HepG2 (cell line): ENCODE results near the gene ZNF764. TPM values are rescaled to one million over a fixed set of nuclear protein-coding genes. Genes with fewer than 3 reads are reported as not detected.

Source experiments
- ATAC-seq: fragments of 200-7000 bp; cut with Tn5 transposase; 3 replicates; pipeline ENCODE4 v1.9.1; 2020; ENCODE audit warnings: mild to moderate bottlenecking, moderate library complexity
- BruUV-seq: library from RNA; stranded (reverse); fragments of 400-500 nt; replicated peaks from 2 replicates; lab custom pipeline; 2021; lab: Mats Ljungman, UMichigan
- CTCF ChIA-PET: fragments of 300-600 bp; formaldehyde crosslinking; extraction: SDS; loops from one replicate; lab custom pipeline; 2021; ENCODE audit warnings: low total read pairs, inconsistent platforms, low intra/inter-chr PET ratio; lab: Yijun Ruan, JAX
- POLR2A ChIA-PET: fragments of 350-600 bp; sonication (Branson Sonifier 250); formaldehyde crosslinking; loops from one replicate; lab custom pipeline; 2020; ENCODE audit warnings: antibody characterized with exemption, inconsistent platforms; lab: Yijun Ruan, JAX
- DNase-seq: peaks from one replicate; pipeline ENCODE4 v3.0.0-alpha.2; 2015; ENCODE audit warnings: low spot score
- FAIRE-seq: peaks from 3 replicates; lab custom pipeline; 2011; peaks lifted over from hg19 to GRCh38; lab: Jason Lieb, UNC
- H2AFZ ChIP-seq: one replicate; pipeline ENCODE4 v1.6.1; 2011; ENCODE audit warnings: low read length, inconsistent platforms
- H3K27ac ChIP-seq: fragments of 300-600 bp; 3 replicates; pipeline ENCODE4 v1.8.0; 2011; ENCODE audit warnings: mixed run types, mild to moderate bottlenecking, mixed read lengths, low read length, inconsistent platforms; ENCODE audit not compliant: insufficient read depth; ENCODE audit errors: extremely low read length
- H3K27me3 ChIP-seq, 2 experiments: fragments of 200-600 bp in 1 of 2; 2 replicates in 1 of 2; 3 replicates in 1 of 2; pipeline versions ENCODE4 v1.6.0 to v1.8.0; 2011; ENCODE audit warnings: low read length in 2 of 2, mild to moderate bottlenecking in 2 of 2, moderate library complexity in 2 of 2, inconsistent platforms in 1 of 2; ENCODE audit not compliant: insufficient read depth in 2 of 2, control insufficient read depth in 1 of 2
- H3K36me3 ChIP-seq, 2 experiments: fragments of 200-600 bp in 1 of 2; replicated peaks in 1 of 2; 2 replicates in 1 of 2; 3 replicates in 1 of 2; pipeline versions ENCODE4 v1.5.1 to v1.8.0; 2011; ENCODE audit warnings: low read length in 2 of 2, inconsistent platforms in 1 of 2; ENCODE audit not compliant: insufficient read depth in 2 of 2, control insufficient read depth in 1 of 2
- H3K4me1 ChIP-seq: 2 replicates; pipeline ENCODE4 v1.5.1; 2012; ENCODE audit warnings: low read length, inconsistent platforms; ENCODE audit not compliant: insufficient read depth
- H3K4me2 ChIP-seq: 2 replicates; pipeline ENCODE4 v1.6.0; 2011; ENCODE audit warnings: low read depth, low read length, inconsistent platforms
- H3K4me3 ChIP-seq, 3 experiments: fragments of 200-600 bp in 1 of 3; sonication (generic), shearing (Covaris generic) in 1 of 3; replicated peaks in 1 of 3; 2 replicates each; pipeline ENCODE4 v1.5.1; 2011 to 2016; ENCODE audit warnings: low read length in 3 of 3, inconsistent platforms in 2 of 3, low read depth in 2 of 3, mild to moderate bottlenecking in 2 of 3, control low read depth in 1 of 3, mixed read lengths in 1 of 3; ENCODE audit not compliant: insufficient read depth in 1 of 3
- H3K79me2 ChIP-seq: one replicate; pipeline ENCODE4 v1.6.1; 2011; ENCODE audit warnings: low read length, inconsistent platforms; ENCODE audit not compliant: insufficient read depth
- H3K9ac ChIP-seq: 2 replicates; pipeline ENCODE4 v1.6.0; 2011; ENCODE audit warnings: mild to moderate bottlenecking, low read depth, low read length, inconsistent platforms; ENCODE audit not compliant: insufficient read depth
- H3K9me3 ChIP-seq: 2 replicates; pipeline ENCODE4 v1.5.1; 2012; ENCODE audit warnings: mild to moderate bottlenecking, low read length
- H4K20me1 ChIP-seq: 2 replicates; pipeline ENCODE4 v1.6.0; 2011; ENCODE audit warnings: inconsistent platforms, mild to moderate bottlenecking, low read length, moderate library complexity; ENCODE audit not compliant: insufficient read depth
- ATF7 ChIP-seq, 2 experiments: fragments of 450-650 bp in 1 of 2; sonication (generic) in 1 of 2; formaldehyde crosslinking in 1 of 2; IDR thresholded peaks; 2 replicates each; pipeline versions ENCODE4 v1.4.0 to v1.6.1; 2016 to 2020; ENCODE audit warnings: antibody characterized with exemption in 1 of 2, mild to moderate bottlenecking in 1 of 2, missing genetic modification reagents in 1 of 2
- ATM ChIP-seq: fragments of 450-650 bp; IDR thresholded peaks from 2 replicates; pipeline ENCODE4 v1.7.1; 2017; ENCODE audit warnings: mild to moderate bottlenecking, borderline replicate concordance
- CREBL2 ChIP-seq: sonication (generic); formaldehyde crosslinking; IDR thresholded peaks from 2 replicates; pipeline ENCODE4 v1.8.1; 2023; ENCODE audit warnings: missing genetic modification reagents, mild to moderate bottlenecking, borderline replicate concordance
- FOXO4 ChIP-seq: sonication (generic); formaldehyde crosslinking; conservative IDR thresholded peaks from 2 replicates; pipeline ENCODE4 v1.8.1; 2023; ENCODE audit warnings: missing genetic modification reagents
- HNF4A ChIP-seq: sonication (generic); formaldehyde crosslinking; IDR thresholded peaks from 2 replicates; pipeline ENCODE4 v1.4.0; 2020; ENCODE audit warnings: missing genetic modification reagents
- MTA1 ChIP-seq: sonication (generic); formaldehyde crosslinking; IDR thresholded peaks from 2 replicates; pipeline ENCODE4 v1.4.0; 2020; ENCODE audit warnings: missing genetic modification reagents, mild to moderate bottlenecking, borderline replicate concordance
- TMF1 ChIP-seq: sonication (generic); formaldehyde crosslinking; IDR thresholded peaks from 2 replicates; pipeline ENCODE4 v1.8.1; 2022; ENCODE audit warnings: low read depth, missing genetic modification reagents
- ZBTB33 ChIP-seq: sonication (generic); formaldehyde crosslinking; IDR thresholded peaks from 2 replicates; pipeline ENCODE4 v1.4.0; 2020; ENCODE audit warnings: missing genetic modification reagents
- ZNF549 ChIP-seq: sonication (generic); formaldehyde crosslinking; IDR thresholded peaks from 2 replicates; pipeline ENCODE4 v1.5.0; 2020; ENCODE audit warnings: missing genetic modification reagents
- ZNF605 ChIP-seq: sonication (generic); formaldehyde crosslinking; IDR thresholded peaks from 2 replicates; pipeline ENCODE4 v1.8.0; 2022; ENCODE audit warnings: mild to moderate bottlenecking, missing genetic modification reagents
- ZNF687 ChIP-seq: sonication (generic); formaldehyde crosslinking; IDR thresholded peaks from 2 replicates; pipeline ENCODE4 v1.5.1; 2020; ENCODE audit warnings: mild to moderate bottlenecking, missing genetic modification reagents, moderate library complexity
- WGBS: methylation state at CpG from one replicate; pipeline ENCODE4 v1.1.6; 2017; ENCODE audit warnings: low lambda C conversion rate; 5-methylcytosine and 5-hydroxymethylcytosine counted together
- in situ Hi-C: cut with HindIII; loops from 2 replicates; pipeline ENCODE4 v1.10.0; 2017; ENCODE audit warnings: low pct_unique_long_range_greater_than_20kb; ENCODE audit not compliant: extremely low pct_ligation_motif_present
- intact Hi-C: fragments of 100-400 bp; cut with micrococcal nuclease; formaldehyde crosslinking; loops from one replicate; pipeline ENCODE4 v1.10.0; 2022; ENCODE audit not compliant: unreplicated experiment
- polyA plus RNA-seq, 8 experiments: library from polyadenylated mRNA; depleted of rRNA in 3 of 8; stranded (reverse) in 7 of 8; unstranded in 1 of 8; fragments of >200 nt; fragmentation: Illumina TruSeq in 4 of 8; extraction: Trizol in 4 of 8; gene quantifications; 2 replicates each; pipeline versions ENCODE4 v1.2.1 to v1.2.3, GENCODE V29; 2011 to 2016; ENCODE audit warnings: low read depth in 4 of 8, missing spikeins in 1 of 8, mixed read lengths in 1 of 8; ENCODE audit not compliant: insufficient read depth in 1 of 8
- total RNA-seq, 5 experiments: library from RNA; depleted of rRNA; stranded (reverse); fragments of >200 nt; fragmentation: Illumina TruSeq; extraction: Trizol; gene quantifications; 2 replicates each; pipeline ENCODE4 v1.2.3, GENCODE V29; 2016; ENCODE audit warnings: low read depth in 1 of 5

ZNF764 gene
- total and polyA plus RNA-seq, 2 of the 13 experiments (the other 11 are each of a cell fraction or from before 2014, with no cell fraction given) = 4.1 to 9.1 TPM

- TF ChIP-seq ZNF687 (CRISPR knock-in tag) (peak; percentile 46; the same call in 1 of the 2 replicates), CREBL2 (CRISPR knock-in tag) (no peak), MTA1 (CRISPR knock-in tag) (no peak), ATM (no peak)
These were observed 46.3 kb upstream of the ZNF764 start (continued) for GRCh38 chr16:30604316-30604947.

- ChIA-PET POLR2A (interaction anchor here (0.5 to 1.5 kb wide), 5 partner anchors 11 to 233 kb away, joined by 3 read pairs; no protein-coding TSS in a partner anchor), CTCF (no interaction called here)
- Histone ChIP-seq H3K27ac (peak overlapping the region; percentile 41), H3K4me2 (no peak overlapping the region), H3K4me1 (peaks cover 30% of the 10 kb centered on the region), H3K27me3 (no peaks in the 10 kb centered on the region), H3K4me3 (no peak overlapping the region), H3K9me3 (peaks cover 4% of the 10 kb centered on the region), H3K9ac (no peak overlapping the region), H3K36me3 (peaks cover 20 to 42% of the 10 kb centered on the region in 2 experiments; a peak in 4 of 5 replicates), H2AFZ (no peak overlapping the region), H4K20me1 (no peaks in the 10 kb centered on the region), H3K79me2 (peaks cover 6% of the 10 kb centered on the region)
- DNase-seq = no peak
- intact Hi-C loops (no loop called here), in situ Hi-C loops (loop anchor here (10.0 kb wide), 1 partner anchor 169 kb away; the partner anchor contains the start of gene DCTPP1)
- TF ChIP-seq ATF7 (IDR thresholded peaks at IDR 0.05) (peak; percentile 83), ATF7 (CRISPR knock-in tag; IDR thresholded peaks at IDR 0.05) (no peak), ZBTB33 (peak; percentile 50; the same call in 1 of the 2 replicates), TMF1 (CRISPR knock-in tag) (no peak), HNF4A (CRISPR knock-in tag) (0 out of 2 replicates have a peak, but pooled peaks have one; percentile 3), ZNF605 (CRISPR knock-in tag) (peak; percentile 54; the same call in 1 of the 2 replicates), FOXO4 (CRISPR knock-in tag) (no peak), ZNF549 (CRISPR knock-in tag) (peak; percentile 86; the same call in 1 of the 2 replicates)
- BruUV-seq = no TSS peak
- no peak for FAIRE-seq
- peak; percentile 59 for ATAC-seq
- WGBS = 64% methylated on average over 7 of the region's 7 CpGs
These were observed 45.8 kb upstream of the ZNF764 start for GRCh38 chr16:30603945-30604315.
